K562 (cell line): ENCODE results near the gene NEDD4. TPM values are rescaled to one million over a fixed set of nuclear protein-coding genes. Genes with fewer than 3 reads are reported as not detected.

Experiments
- ATAC-seq: fragments of 200-7000 bp; cut with Tn5 transposase; 3 replicates; pipeline ENCODE4 v1.9.1; 2020; ENCODE audit warnings: moderate library complexity
- BruUV-seq: library from RNA; stranded (reverse); fragments of 400-500 nt; replicated peaks from 2 replicates; lab custom pipeline; 2021; lab: Mats Ljungman, UMichigan
- CTCF ChIA-PET: fragments of 300-600 bp; formaldehyde crosslinking; extraction: SDS; loops from one replicate; lab custom pipeline; 2021; ENCODE audit warnings: low intra/inter-chr PET ratio; lab: Yijun Ruan, JAX
- POLR2A ChIA-PET: fragments of 300-600, 350-650 bp; sonication (Branson Sonifier 250); formaldehyde crosslinking; extraction: SDS; loops from one replicate; lab custom pipeline; 2021; ENCODE audit warnings: antibody characterized with exemption, inconsistent platforms; lab: Yijun Ruan, JAX
- DNase-seq, 4 experiments: peaks; one replicate each; pipeline versions ENCODE4 v3.0.0 to v3.0.0-alpha.2; 2011 to 2018; ENCODE audit warnings: low spot score in 3 of 4, mixed read lengths in 3 of 4; ENCODE audit errors: extremely low read depth in 1 of 4
- FAIRE-seq: peaks from 2 replicates; lab custom pipeline; 2011; peaks lifted over from hg19 to GRCh38; lab: Jason Lieb, UNC
- H2AFZ ChIP-seq: 2 replicates; pipeline ENCODE4 v1.6.0; 2011; ENCODE audit warnings: low read depth, low read length, control low read depth, inconsistent platforms
- H3K27ac ChIP-seq: fragments of 200-600 bp; 3 replicates; pipeline ENCODE4 v1.8.0; 2011; ENCODE audit warnings: low read depth, mild to moderate bottlenecking, control low read depth, inconsistent platforms, low read length, moderate library complexity, mixed read lengths; ENCODE audit errors: extremely low read depth
- H3K27me3 ChIP-seq, 2 experiments: fragments of 300-600 bp in 1 of 2; 2 replicates in 1 of 2; 3 replicates in 1 of 2; pipeline versions ENCODE4 v1.6.0 to v1.8.0; 2011; ENCODE audit warnings: inconsistent platforms in 2 of 2, low read length in 2 of 2, mild to moderate bottlenecking in 1 of 2, mixed read lengths in 1 of 2, moderate library complexity in 1 of 2; ENCODE audit not compliant: control insufficient read depth in 2 of 2, insufficient read depth in 2 of 2
- H3K36me3 ChIP-seq: fragments of 300-600 bp; 3 replicates; pipeline ENCODE4 v1.8.0; 2011; ENCODE audit warnings: mild to moderate bottlenecking, low read length, inconsistent platforms; ENCODE audit not compliant: control insufficient read depth, insufficient read depth
- H3K4me1 ChIP-seq, 2 experiments: fragments of 200-600 bp in 1 of 2; replicated peaks in 1 of 2; 2 replicates in 1 of 2; 3 replicates in 1 of 2; pipeline versions ENCODE4 v1.5.1 to v1.8.0; 2011; ENCODE audit warnings: inconsistent platforms in 2 of 2, low read length in 2 of 2, mild to moderate bottlenecking in 1 of 2, mixed read lengths in 1 of 2, moderate library complexity in 1 of 2; ENCODE audit not compliant: control insufficient read depth in 2 of 2, insufficient read depth in 2 of 2
- H3K4me2 ChIP-seq: 2 replicates; pipeline ENCODE4 v1.6.1; 2011; ENCODE audit warnings: low read length, control low read depth, inconsistent platforms, mixed read lengths; ENCODE audit not compliant: insufficient read depth
- H3K4me3 ChIP-seq: fragments of 200-600 bp; sonication (generic), shearing (Covaris generic); 2 replicates; pipeline ENCODE4 v1.5.1; 2016; ENCODE audit warnings: control low read depth, inconsistent platforms
- H3K79me2 ChIP-seq: fragments of 200-600 bp; 3 replicates; pipeline ENCODE4 v1.8.0; 2011; ENCODE audit warnings: low read length, inconsistent platforms; ENCODE audit not compliant: control insufficient read depth, insufficient read depth
- H3K9ac ChIP-seq, 2 experiments: 2 replicates each; pipeline versions ENCODE4 v1.6.0 to v1.6.1; 2011; ENCODE audit warnings: low read depth in 2 of 2, low read length in 2 of 2, control low read depth in 1 of 2, inconsistent platforms in 1 of 2, mild to moderate bottlenecking in 1 of 2, mixed read lengths in 1 of 2; ENCODE audit not compliant: insufficient read depth in 1 of 2
- H3K9me1 ChIP-seq: one replicate; pipeline ENCODE4 v1.6.0; 2011; ENCODE audit warnings: inconsistent platforms, mild to moderate bottlenecking, low read length, moderate library complexity; ENCODE audit not compliant: control insufficient read depth, insufficient read depth
- H3K9me3 ChIP-seq: replicated peaks from 2 replicates; pipeline ENCODE4 v1.5.1; 2011; ENCODE audit warnings: low read depth, low read length, inconsistent platforms; ENCODE audit not compliant: control insufficient read depth, insufficient read depth
- H4K20me1 ChIP-seq: replicated peaks from 2 replicates; pipeline ENCODE4 v1.6.1; 2011; ENCODE audit warnings: low read length, inconsistent platforms, mixed read lengths; ENCODE audit not compliant: control insufficient read depth, insufficient read depth
- ARID2 ChIP-seq: fragments of 450-650 bp; IDR thresholded peaks from 2 replicates; pipeline ENCODE4 v1.6.1; 2017; ENCODE audit warnings: antibody characterized with exemption, mild to moderate bottlenecking
- GABPB1 ChIP-seq: sonication (generic); formaldehyde crosslinking; IDR thresholded peaks from 2 replicates; pipeline ENCODE4 v1.8.0; 2022; ENCODE audit warnings: mild to moderate bottlenecking, missing genetic modification reagents
- MCM7 ChIP-seq, 2 experiments: fragments of 450-650 bp; IDR thresholded peaks; 2 replicates each; pipeline ENCODE4 v1.6.1; 2016 to 2018
- MEIS2 ChIP-seq: fragments of 450-650 bp; IDR thresholded peaks from 2 replicates; pipeline ENCODE4 v1.6.1; 2014; ENCODE audit warnings: mild to moderate bottlenecking; ENCODE audit not compliant: partially characterized antibody
- POLR2B ChIP-seq: fragments of 450-650 bp; IDR thresholded peaks from 2 replicates; pipeline ENCODE4 v1.6.1; 2018; ENCODE audit warnings: low read depth; ENCODE audit not compliant: partially characterized antibody
- RBM34 ChIP-seq: fragments of 200-400 bp; formaldehyde crosslinking; IDR thresholded peaks from 2 replicates; pipeline ENCODE4 v1.6.1; 2018; ENCODE audit warnings: low read length, borderline replicate concordance; ENCODE audit not compliant: insufficient read depth
- TARDBP ChIP-seq: fragments of 450-650 bp; IDR thresholded peaks from 2 replicates; pipeline ENCODE4 v1.6.1; 2016
- TCF7 ChIP-seq: sonication (generic); IDR thresholded peaks from 2 replicates; pipeline ENCODE4 v1.6.1; 2016; ENCODE audit warnings: antibody characterized with exemption, borderline replicate concordance
- TGIF2 ChIP-seq: sonication (generic); formaldehyde crosslinking; IDR thresholded peaks from 2 replicates; pipeline ENCODE4 v1.8.1; 2022; ENCODE audit warnings: mild to moderate bottlenecking, missing genetic modification reagents, moderate library complexity
- TRIM24 ChIP-seq, 2 experiments: fragments of 450-650 bp; IDR thresholded peaks; 2 replicates each; pipeline ENCODE4 v1.6.1; 2016
- ZKSCAN1 ChIP-seq: fragments of 150-350 bp; IDR thresholded peaks from 2 replicates; pipeline ENCODE4 v1.6.1; 2016; ENCODE audit warnings: low read depth, low read length
- ZNF197 ChIP-seq: fragments of 200-800 bp; sonication (Bioruptor generic); IDR thresholded peaks from 2 replicates; pipeline ENCODE4 v1.6.1; 2016; ENCODE audit warnings: low read depth, missing genetic modification characterization, missing compliant biosample characterization
- ZNF445 ChIP-seq: fragments of 250-450 bp; sonication (Bioruptor Pico); IDR thresholded peaks from 2 replicates; pipeline ENCODE4 v1.4.0; 2020; ENCODE audit warnings: low read depth, mild to moderate bottlenecking, moderate library complexity
- ZNF699 ChIP-seq: fragments of 250-450 bp; sonication (Bioruptor Pico); IDR thresholded peaks from 2 replicates; pipeline ENCODE4 v1.8.0; 2021; ENCODE audit warnings: mild to moderate bottlenecking, moderate library complexity; ENCODE audit not compliant: insufficient replicate concordance
- ZNF79 ChIP-seq: fragments of 250-450 bp; sonication (Bioruptor Pico); IDR thresholded peaks from 2 replicates; pipeline ENCODE4 v1.4.0; 2020; ENCODE audit warnings: low read depth, mild to moderate bottlenecking, moderate library complexity
- WGBS: fragments of 100-300 bp; shearing (Covaris generic); methylation state at CpG from one replicate; pipeline ENCODE4 v1.1.6; 2016; ENCODE audit warnings: low coverage, mixed read lengths; ENCODE audit not compliant: insufficient coverage; ENCODE audit errors: missing lambda C conversion rate; 5-methylcytosine and 5-hydroxymethylcytosine counted together
- in situ Hi-C: fragments of 300-500 bp; cut with MboI; formaldehyde crosslinking; loops from 4 replicates; pipeline ENCODE4 v1.15.0; 2018; ENCODE audit warnings: inconsistent platforms, mixed read lengths
- intact Hi-C: fragments of 100-400 bp; cut with micrococcal nuclease; formaldehyde crosslinking; loops from 2 replicates; pipeline ENCODE4 v1.14.2; 2022
- polyA plus RNA-seq, 8 experiments: library from polyadenylated mRNA; depleted of rRNA in 4 of 8; stranded (reverse) in 5 of 8; unstranded in 3 of 8; fragments of >200 nt; fragmentation: Nextera tagmentation in 2 of 8; fragmentation: Illumina TruSeq in 1 of 8; extraction: Ambion mirVana in 2 of 8; extraction: Trizol in 1 of 8; gene quantifications; 2 replicates each; pipeline versions ENCODE4 v1.2.1 to v1.2.3, GENCODE V29; 2011 to 2014; ENCODE audit warnings: inconsistent platforms in 1 of 8, missing spikeins in 1 of 8
- total RNA-seq, 7 experiments: library from RNA; depleted of rRNA in 6 of 7; stranded (reverse); fragments of >200 nt in 6 of 7; fragmentation: Illumina TruSeq in 2 of 7; extraction: Trizol in 2 of 7; gene quantifications; 2 replicates each; pipeline versions ENCODE4 v1.2.1 to v1.2.3, GENCODE V29; 2011 to 2021; ENCODE audit warnings: low replicate concordance in 1 of 7
- TF ChIP-seq, protein P1 (sequence below): fragments of 450-650 bp; IDR thresholded peaks from 2 replicates; pipeline ENCODE4 v1.7.1; 2018; ENCODE audit warnings: mild to moderate bottlenecking, low read depth; ENCODE audit not compliant: partially characterized antibody
- TF ChIP-seq, protein P2 (sequence below): conservative IDR thresholded peaks from 2 replicates; pipeline ENCODE4 v1.6.1; 2011; ENCODE audit warnings: low read depth, mild to moderate bottlenecking, low read length; ENCODE audit not compliant: control insufficient read depth
- TF ChIP-seq, protein P3 (sequence below): fragments of 250-450 bp; sonication (Bioruptor Pico); IDR thresholded peaks from 2 replicates; pipeline ENCODE4 v1.5.0; 2022; ENCODE audit warnings: mild to moderate bottlenecking

NEDD4 gene
- total and polyA plus RNA-seq, 9 of the 15 experiments (the other 6 are each of a cell fraction or from before 2014, with no cell fraction given): 7.2 to 23.7 (median 17.3) TPM

DNA sequence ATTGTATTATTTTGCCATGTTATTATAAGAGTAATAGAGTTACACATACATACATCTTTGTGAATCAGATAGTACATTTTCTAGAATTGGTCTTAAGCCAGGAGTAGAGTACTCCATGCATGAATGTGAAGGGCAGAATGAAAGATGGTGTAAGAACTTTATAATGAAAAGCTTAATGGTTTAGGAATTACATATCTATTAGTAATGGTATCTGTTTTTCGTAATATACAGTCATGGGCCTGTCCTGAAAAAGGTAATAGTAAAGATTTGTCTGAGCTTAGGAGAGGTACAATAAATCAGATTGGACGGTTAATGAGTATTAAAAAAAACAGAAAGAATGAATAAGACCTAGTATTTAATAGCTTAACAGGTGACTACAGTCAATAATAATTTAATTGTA, 132.3 kb downstream of the NEDD4 start (continued):
- TF ChIP-seq POLR2B: no peak
- no peak for TF ChIP-seq TGIF2
- TF ChIP-seq ARID2: no peak
- TF ChIP-seq TRIM24 (IDR thresholded peaks at IDR 0.05): no peak
- TF ChIP-seq, protein P1, sequence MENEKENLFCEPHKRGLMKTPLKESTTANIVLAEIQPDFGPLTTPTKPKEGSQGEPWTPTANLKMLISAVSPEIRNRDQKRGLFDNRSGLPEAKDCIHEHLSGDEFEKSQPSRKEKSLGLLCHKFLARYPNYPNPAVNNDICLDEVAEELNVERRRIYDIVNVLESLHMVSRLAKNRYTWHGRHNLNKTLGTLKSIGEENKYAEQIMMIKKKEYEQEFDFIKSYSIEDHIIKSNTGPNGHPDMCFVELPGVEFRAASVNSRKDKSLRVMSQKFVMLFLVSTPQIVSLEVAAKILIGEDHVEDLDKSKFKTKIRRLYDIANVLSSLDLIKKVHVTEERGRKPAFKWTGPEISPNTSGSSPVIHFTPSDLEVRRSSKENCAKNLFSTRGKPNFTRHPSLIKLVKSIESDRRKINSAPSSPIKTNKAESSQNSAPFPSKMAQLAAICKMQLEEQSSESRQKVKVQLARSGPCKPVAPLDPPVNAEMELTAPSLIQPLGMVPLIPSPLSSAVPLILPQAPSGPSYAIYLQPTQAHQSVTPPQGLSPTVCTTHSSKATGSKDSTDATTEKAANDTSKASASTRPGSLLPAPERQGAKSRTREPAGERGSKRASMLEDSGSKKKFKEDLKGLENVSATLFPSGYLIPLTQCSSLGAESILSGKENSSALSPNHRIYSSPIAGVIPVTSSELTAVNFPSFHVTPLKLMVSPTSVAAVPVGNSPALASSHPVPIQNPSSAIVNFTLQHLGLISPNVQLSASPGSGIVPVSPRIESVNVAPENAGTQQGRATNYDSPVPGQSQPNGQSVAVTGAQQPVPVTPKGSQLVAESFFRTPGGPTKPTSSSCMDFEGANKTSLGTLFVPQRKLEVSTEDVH: no peak

DNA sequence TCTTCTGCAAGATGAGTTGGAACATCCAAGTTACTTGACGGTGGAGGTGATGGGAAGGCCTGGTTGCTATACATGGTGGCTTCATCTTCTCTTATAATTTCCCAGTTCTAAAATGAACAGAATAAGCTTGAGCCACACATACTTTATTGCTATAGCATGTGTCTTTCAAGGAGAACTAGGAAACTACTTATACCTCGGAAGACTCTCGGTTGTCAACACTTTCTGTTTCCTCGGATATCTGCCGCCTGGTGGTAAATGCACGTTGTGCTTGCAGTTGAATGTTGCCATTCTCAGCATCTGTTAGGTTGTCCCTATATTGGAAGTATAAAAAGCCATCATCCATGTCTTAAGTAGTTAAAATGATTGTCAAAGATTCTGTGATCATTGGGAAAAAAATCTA, 132.9 kb downstream of the NEDD4 start:
- H4K20me1 ChIP-seq: no peaks in the 10 kb centered on the region
- no peak for FAIRE-seq
- H2AFZ ChIP-seq: no peak overlapping the region
- ChIA-PET POLR2A (no interaction called here), CTCF (no interaction called here)
- ATAC-seq: no peak
- peaks cover 4% of the 10 kb centered on the region for H3K36me3 ChIP-seq
- H3K9ac ChIP-seq: no peak overlapping the region
- H3K4me2 ChIP-seq: no peak overlapping the region
- H3K27ac ChIP-seq: no peak overlapping the region
- intact Hi-C loops (no loop called here), in situ Hi-C loops (no loop called here)
- no peaks in the 10 kb centered on the region for H3K4me1 ChIP-seq
- H3K9me1 ChIP-seq: no peaks in the 10 kb centered on the region
- no peak for DNase-seq
- H3K9me3 ChIP-seq: no peaks in the 10 kb centered on the region
- no peaks in the 10 kb centered on the region for H3K79me2 ChIP-seq
- WGBS: 73% methylated on average over 6 of the region's 6 CpGs
- no TSS peak for BruUV-seq
- no peaks in the 10 kb centered on the region for H3K27me3 ChIP-seq
- H3K4me3 ChIP-seq: no peak overlapping the region
- TF ChIP-seq MEIS2: no peak
- no peak for TF ChIP-seq ZNF79 (CRISPR knock-in tag)
- TF ChIP-seq ZKSCAN1: no peak
- TF ChIP-seq, protein P2, sequence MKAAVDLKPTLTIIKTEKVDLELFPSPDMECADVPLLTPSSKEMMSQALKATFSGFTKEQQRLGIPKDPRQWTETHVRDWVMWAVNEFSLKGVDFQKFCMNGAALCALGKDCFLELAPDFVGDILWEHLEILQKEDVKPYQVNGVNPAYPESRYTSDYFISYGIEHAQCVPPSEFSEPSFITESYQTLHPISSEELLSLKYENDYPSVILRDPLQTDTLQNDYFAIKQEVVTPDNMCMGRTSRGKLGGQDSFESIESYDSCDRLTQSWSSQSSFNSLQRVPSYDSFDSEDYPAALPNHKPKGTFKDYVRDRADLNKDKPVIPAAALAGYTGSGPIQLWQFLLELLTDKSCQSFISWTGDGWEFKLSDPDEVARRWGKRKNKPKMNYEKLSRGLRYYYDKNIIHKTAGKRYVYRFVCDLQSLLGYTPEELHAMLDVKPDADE: no peak
- TF ChIP-seq TARDBP: no peak
- no peak for TF ChIP-seq GABPB1 (CRISPR knock-in tag)
- no peak for TF ChIP-seq ZNF197 (CRISPR knock-in tag)
- no peak for TF ChIP-seq MCM7 (IDR thresholded peaks at IDR 0.05)
- TF ChIP-seq TCF7: no peak
- TF ChIP-seq, protein P3, sequence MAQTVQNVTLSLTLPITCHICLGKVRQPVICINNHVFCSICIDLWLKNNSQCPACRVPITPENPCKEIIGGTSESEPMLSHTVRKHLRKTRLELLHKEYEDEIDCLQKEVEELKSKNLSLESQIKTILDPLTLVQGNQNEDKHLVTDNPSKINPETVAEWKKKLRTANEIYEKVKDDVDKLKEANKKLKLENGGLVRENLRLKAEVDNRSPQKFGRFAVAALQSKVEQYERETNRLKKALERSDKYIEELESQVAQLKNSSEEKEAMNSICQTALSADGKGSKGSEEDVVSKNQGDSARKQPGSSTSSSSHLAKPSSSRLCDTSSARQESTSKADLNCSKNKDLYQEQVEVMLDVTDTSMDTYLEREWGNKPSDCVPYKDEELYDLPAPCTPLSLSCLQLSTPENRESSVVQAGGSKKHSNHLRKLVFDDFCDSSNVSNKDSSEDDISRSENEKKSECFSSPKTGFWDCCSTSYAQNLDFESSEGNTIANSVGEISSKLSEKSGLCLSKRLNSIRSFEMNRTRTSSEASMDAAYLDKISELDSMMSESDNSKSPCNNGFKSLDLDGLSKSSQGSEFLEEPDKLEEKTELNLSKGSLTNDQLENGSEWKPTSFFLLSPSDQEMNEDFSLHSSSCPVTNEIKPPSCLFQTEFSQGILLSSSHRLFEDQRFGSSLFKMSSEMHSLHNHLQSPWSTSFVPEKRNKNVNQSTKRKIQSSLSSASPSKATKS (CRISPR knock-in tag): no peak
- no peak for TF ChIP-seq ZNF699 (CRISPR knock-in tag)
- no peak for TF ChIP-seq RBM34
- TF ChIP-seq ZNF445 (CRISPR knock-in tag): no peak
